ENCODE results near the gene HIC1. TPM values are rescaled to one million over a fixed set of nuclear protein-coding genes. Genes with fewer than 3 reads are reported as not detected.

HIC1 gene
- total and polyA plus RNA-seq, 2 experiments from 2014 or later = 9.4 to 10.2 TPM

DNA sequence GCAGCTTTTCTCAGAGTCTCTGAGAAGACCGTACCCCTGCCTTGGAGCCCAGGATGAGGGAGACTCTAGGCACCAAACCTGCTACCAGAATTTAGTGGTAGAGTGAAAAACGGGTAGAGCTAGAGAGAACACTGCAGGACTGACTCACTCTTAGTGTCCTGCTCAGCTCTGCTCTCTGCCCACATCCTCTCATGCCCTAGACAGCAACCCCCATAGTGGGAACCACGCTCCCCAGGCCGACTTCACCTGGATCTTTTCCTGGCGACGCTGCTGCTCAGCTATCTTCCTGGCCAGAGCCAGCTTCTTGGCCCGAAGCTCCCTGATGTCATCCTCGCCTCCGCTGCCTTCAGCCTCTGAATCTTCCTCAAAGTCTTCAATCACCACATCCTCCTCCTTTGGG lies 26.7 kb downstream of the HIC1 start:
- Histone ChIP-seq H3K36me3 (replicated peaks; ENCODE audit: insufficient read depth, low read depth) (peaks cover 5% of the 10 kb centered on the region), H3K27me3 (no peaks in the 10 kb centered on the region), H3K4me3 (no peak overlapping the region), H4K20me1 (ENCODE audit: insufficient read depth, poor library complexity, severe bottlenecking) (no peaks in the 10 kb centered on the region), H2AFZ (no peak overlapping the region), H3K9me2 (replicated peaks; ENCODE audit: insufficient read depth) (no peaks in the 10 kb centered on the region), H3K4me1 (ENCODE audit: insufficient read depth) (peaks cover 57% of the 10 kb centered on the region), H3K79me2 (no peaks in the 10 kb centered on the region), H3K4me2 (no peak overlapping the region), H3K27ac (peak overlapping the region; percentile 92), H3K9me3 (ENCODE audit: low read depth) (no peaks in the 10 kb centered on the region)
- no peak for DNase-seq (ENCODE audit: low spot score)
- WGBS (ENCODE audit: low lambda C conversion rate, missing lambda C conversion rate) = 87% methylated on average over 9 of the region's 9 CpGs
- no peak for TF ChIP-seq EZH2phosphoT487 (IDR thresholded peaks at IDR 0.05; ENCODE audit: low read depth, severe bottlenecking, unreplicated experiment)
- TF ChIP-seq, protein P1, sequence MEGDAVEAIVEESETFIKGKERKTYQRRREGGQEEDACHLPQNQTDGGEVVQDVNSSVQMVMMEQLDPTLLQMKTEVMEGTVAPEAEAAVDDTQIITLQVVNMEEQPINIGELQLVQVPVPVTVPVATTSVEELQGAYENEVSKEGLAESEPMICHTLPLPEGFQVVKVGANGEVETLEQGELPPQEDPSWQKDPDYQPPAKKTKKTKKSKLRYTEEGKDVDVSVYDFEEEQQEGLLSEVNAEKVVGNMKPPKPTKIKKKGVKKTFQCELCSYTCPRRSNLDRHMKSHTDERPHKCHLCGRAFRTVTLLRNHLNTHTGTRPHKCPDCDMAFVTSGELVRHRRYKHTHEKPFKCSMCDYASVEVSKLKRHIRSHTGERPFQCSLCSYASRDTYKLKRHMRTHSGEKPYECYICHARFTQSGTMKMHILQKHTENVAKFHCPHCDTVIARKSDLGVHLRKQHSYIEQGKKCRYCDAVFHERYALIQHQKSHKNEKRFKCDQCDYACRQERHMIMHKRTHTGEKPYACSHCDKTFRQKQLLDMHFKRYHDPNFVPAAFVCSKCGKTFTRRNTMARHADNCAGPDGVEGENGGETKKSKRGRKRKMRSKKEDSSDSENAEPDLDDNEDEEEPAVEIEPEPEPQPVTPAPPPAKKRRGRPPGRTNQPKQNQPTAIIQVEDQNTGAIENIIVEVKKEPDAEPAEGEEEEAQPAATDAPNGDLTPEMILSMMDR (IDR thresholded peaks at IDR 0.05; ENCODE audit: poor library complexity) = no peak
- no peak for TF ChIP-seq EZH2 (IDR thresholded peaks at IDR 0.05; ENCODE audit: borderline replicate concordance)

DNA sequence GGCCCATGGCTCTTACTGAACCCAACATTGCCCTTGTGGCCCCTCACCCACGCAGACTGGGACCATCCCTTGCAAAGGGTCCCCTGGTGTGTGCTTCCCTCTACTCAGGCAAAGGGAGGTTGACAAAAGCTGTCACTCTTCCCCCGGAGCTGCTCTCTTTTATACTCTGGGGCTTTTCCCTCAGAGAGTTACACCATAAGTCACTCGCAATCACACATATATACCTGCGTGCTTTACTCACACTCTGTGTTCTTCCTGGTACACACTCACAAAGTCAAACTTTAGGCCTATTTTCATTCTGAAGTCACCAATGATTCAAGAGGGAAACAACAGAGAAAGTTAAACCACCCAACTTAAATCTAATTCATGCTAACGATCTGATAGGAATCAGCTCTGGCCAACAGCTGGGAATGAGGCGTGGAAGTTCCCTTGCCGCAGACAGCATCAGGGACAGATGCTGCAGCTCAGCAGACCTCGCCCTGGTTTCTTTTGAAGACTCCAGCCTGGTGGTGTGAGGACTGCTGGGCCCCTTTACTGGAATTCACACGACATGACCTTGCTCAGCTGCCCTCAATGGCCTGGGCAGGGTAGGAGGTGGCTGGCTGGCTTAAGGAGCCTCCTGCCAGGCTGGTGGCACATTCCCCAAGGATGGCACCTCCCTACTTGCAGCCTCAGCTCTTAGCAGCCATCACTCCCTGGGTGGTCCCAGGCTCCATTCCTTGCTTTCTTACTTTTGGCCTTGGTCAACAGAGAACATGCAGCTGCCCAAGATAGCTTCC lies 27.3 kb downstream of the HIC1 start:
- Histone ChIP-seq H3K79me2 (no peaks in the 10 kb centered on the region), H3K9me2 (replicated peaks; ENCODE audit: insufficient read depth) (no peaks in the 10 kb centered on the region), H3K9me3 (ENCODE audit: low read depth) (no peaks in the 10 kb centered on the region), H3K27me3 (no peaks in the 10 kb centered on the region), H3K4me1 (ENCODE audit: insufficient read depth) (peaks cover 51% of the 10 kb centered on the region), H3K4me3 (no peak overlapping the region), H3K4me2 (no peak overlapping the region), H4K20me1 (ENCODE audit: insufficient read depth, poor library complexity, severe bottlenecking) (no peaks in the 10 kb centered on the region), H3K27ac (peak overlapping the region; percentile 92), H3K36me3 (replicated peaks; ENCODE audit: insufficient read depth, low read depth) (peaks cover 4% of the 10 kb centered on the region), H2AFZ (no peak overlapping the region)
- WGBS (ENCODE audit: low lambda C conversion rate, missing lambda C conversion rate) = 69% methylated on average over 9 of the region's 9 CpGs
- DNase-seq (ENCODE audit: low spot score) = no peak
- TF ChIP-seq EZH2 (IDR thresholded peaks at IDR 0.05; ENCODE audit: borderline replicate concordance) (no peak), EZH2phosphoT487 (IDR thresholded peaks at IDR 0.05; ENCODE audit: low read depth, severe bottlenecking, unreplicated experiment) (no peak)
- TF ChIP-seq, protein P1 (IDR thresholded peaks at IDR 0.05; ENCODE audit: poor library complexity) = no peak

DNA sequence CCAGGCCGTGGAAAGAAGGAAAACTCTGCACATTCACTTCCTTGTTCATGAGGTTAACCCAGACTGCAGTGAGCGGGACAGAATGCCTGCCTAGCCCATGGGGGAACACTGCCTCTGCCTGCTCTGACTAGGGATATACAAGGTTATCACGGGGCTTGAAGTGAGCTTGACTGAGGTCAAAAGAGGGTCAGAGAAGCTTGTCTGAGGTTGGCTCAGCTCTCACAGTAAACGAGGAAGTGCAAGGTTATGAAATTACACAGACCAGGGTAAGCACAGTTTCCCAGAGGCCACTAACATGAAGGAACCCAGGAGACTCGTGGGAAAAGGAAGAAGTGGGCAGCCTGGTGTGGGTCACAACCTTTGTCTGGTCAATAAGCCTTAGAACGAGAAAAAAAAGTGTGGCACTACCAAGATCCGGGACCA lies 28.7 kb downstream of the HIC1 start:
- no peaks in the 10 kb centered on the region for H4K20me1 ChIP-seq (ENCODE audit: insufficient read depth, poor library complexity, severe bottlenecking)
- no peak overlapping the region for H3K4me3 ChIP-seq
- DNase-seq (ENCODE audit: low spot score) = peak; percentile 76
- H3K27me3 ChIP-seq = no peaks in the 10 kb centered on the region
- peaks cover 45% of the 10 kb centered on the region for H3K4me1 ChIP-seq (ENCODE audit: insufficient read depth)
- peaks cover 3% of the 10 kb centered on the region for H3K79me2 ChIP-seq
- WGBS (ENCODE audit: low lambda C conversion rate, missing lambda C conversion rate) = 41% methylated on average over 7 of the region's 7 CpGs
- no peaks in the 10 kb centered on the region for H3K9me3 ChIP-seq (ENCODE audit: low read depth)
- no peaks in the 10 kb centered on the region for H3K36me3 ChIP-seq (replicated peaks; ENCODE audit: insufficient read depth, low read depth)
- TF ChIP-seq, protein P1 (IDR thresholded peaks at IDR 0.05; ENCODE audit: poor library complexity) = peak; percentile 2
- TF ChIP-seq EZH2phosphoT487 (IDR thresholded peaks at IDR 0.05; ENCODE audit: low read depth, severe bottlenecking, unreplicated experiment) (no peak), EZH2 (IDR thresholded peaks at IDR 0.05; ENCODE audit: borderline replicate concordance) (no peak)
- no peak overlapping the region for H2AFZ ChIP-seq
- peak overlapping the region; percentile 92 for H3K27ac ChIP-seq
- no peak overlapping the region for H3K4me2 ChIP-seq
- no peaks in the 10 kb centered on the region for H3K9me2 ChIP-seq (replicated peaks; ENCODE audit: insufficient read depth)
